K562 (cell line): ENCODE measurements around the gene SLC25A4. TPM values are rescaled to one million over a fixed set of nuclear protein-coding genes. Genes with fewer than 3 reads are reported as not detected.

Source experiments
- AFF4 ChIP-seq: sonication (generic); formaldehyde crosslinking; IDR thresholded peaks from 2 replicates; pipeline ENCODE4 v1.8.0; 2023; ENCODE audit warnings: mild to moderate bottlenecking, missing genetic modification reagents
- BRF1 ChIP-seq: IDR thresholded peaks from 3 replicates; pipeline ENCODE4 v1.6.1; 2011; ENCODE audit warnings: borderline replicate concordance, mild to moderate bottlenecking; ENCODE audit not compliant: insufficient read length; ENCODE audit errors: extremely low read depth
- COPS2 ChIP-seq: fragments of 450-650 bp; conservative IDR thresholded peaks from 2 replicates; pipeline ENCODE4 v1.6.1; 2016; ENCODE audit warnings: mild to moderate bottlenecking, moderate library complexity
- CREB1 ChIP-seq, 2 experiments: sonication (generic) in 1 of 2; formaldehyde crosslinking in 1 of 2; IDR thresholded peaks; 2 replicates each; pipeline versions ENCODE4 v1.6.1 to v1.8.0; 2012 to 2022; ENCODE audit warnings: inconsistent platforms in 1 of 2, mild to moderate bottlenecking in 1 of 2, missing genetic modification reagents in 1 of 2, moderate library complexity in 1 of 2
- CTBP1 ChIP-seq: fragments of 450-650 bp; IDR thresholded peaks from 2 replicates; pipeline ENCODE4 v1.6.1; 2016; ENCODE audit warnings: borderline replicate concordance
- EGR1 ChIP-seq: fragments of 450-650 bp; conservative IDR thresholded peaks from 2 replicates; pipeline ENCODE4 v1.6.1; 2017; ENCODE audit warnings: mild to moderate bottlenecking
- GMEB1 ChIP-seq: fragments of 250-450 bp; sonication (Bioruptor Pico); IDR thresholded peaks from 2 replicates; pipeline ENCODE4 v1.4.0; 2020; ENCODE audit warnings: mild to moderate bottlenecking
- HOXB6 ChIP-seq: fragments of 250-450 bp; sonication (Bioruptor Pico); IDR thresholded peaks from 2 replicates; pipeline ENCODE4 v1.5.1; 2022; ENCODE audit warnings: mild to moderate bottlenecking, borderline replicate concordance
- KDM4B ChIP-seq, 2 experiments: fragments of 450-650 bp in 1 of 2; sonication (generic) in 1 of 2; IDR thresholded peaks; 2 replicates each; pipeline ENCODE4 v1.6.1; 2016 to 2017; ENCODE audit warnings: borderline replicate concordance in 2 of 2, antibody characterized with exemption in 1 of 2, low read depth in 1 of 2, mild to moderate bottlenecking in 1 of 2
- RBFOX2 ChIP-seq: fragments of 200-400 bp; formaldehyde crosslinking; IDR thresholded peaks from 2 replicates; pipeline ENCODE4 v1.6.1; 2017; ENCODE audit warnings: low read depth, mild to moderate bottlenecking, low read length, moderate library complexity
- RCOR1 ChIP-seq, 2 experiments: IDR thresholded peaks; 2 replicates each; pipeline ENCODE4 v1.6.1; 2012; ENCODE audit warnings: low read depth in 2 of 2, low read length in 2 of 2, borderline replicate concordance in 1 of 2, improper control_type of control experiment in 1 of 2
- SMC3 ChIP-seq: conservative IDR thresholded peaks from 2 replicates; pipeline ENCODE4 v1.6.1; 2011; ENCODE audit warnings: low read depth, low read length, improper control_type of control experiment; ENCODE audit not compliant: insufficient read depth
- STAT6 ChIP-seq: sonication (generic); formaldehyde crosslinking; IDR thresholded peaks from 2 replicates; pipeline ENCODE4 v1.8.1; 2023; ENCODE audit warnings: mild to moderate bottlenecking, missing genetic modification reagents
- TARDBP ChIP-seq: fragments of 450-650 bp; IDR thresholded peaks from 2 replicates; pipeline ENCODE4 v1.6.1; 2016
- YY1 ChIP-seq, 3 experiments: IDR thresholded peaks; 2 replicates each; pipeline ENCODE4 v1.6.1; 2011; ENCODE audit warnings: low read length in 2 of 3, mild to moderate bottlenecking in 2 of 3, moderate library complexity in 2 of 3, borderline replicate concordance in 1 of 3, control low read depth in 1 of 3, low read depth in 1 of 3; ENCODE audit not compliant: insufficient read depth in 3 of 3, insufficient replicate concordance in 2 of 3, control insufficient read depth in 1 of 3, insufficient read length in 1 of 3; ENCODE audit errors: extremely low read depth in 1 of 3
- ZFX ChIP-seq: sonication (generic); formaldehyde crosslinking; IDR thresholded peaks from 2 replicates; pipeline ENCODE4 v1.8.0; 2022; ENCODE audit warnings: mild to moderate bottlenecking, missing genetic modification reagents, moderate library complexity
- polyA plus RNA-seq, 8 experiments: library from polyadenylated mRNA; depleted of rRNA in 4 of 8; stranded (reverse) in 5 of 8; unstranded in 3 of 8; fragments of >200 nt; fragmentation: Nextera tagmentation in 2 of 8; fragmentation: Illumina TruSeq in 1 of 8; extraction: Ambion mirVana in 2 of 8; extraction: Trizol in 1 of 8; gene quantifications; 2 replicates each; pipeline versions ENCODE4 v1.2.1 to v1.2.3, GENCODE V29; 2011 to 2014; ENCODE audit warnings: inconsistent platforms in 1 of 8, missing spikeins in 1 of 8
- total RNA-seq, 7 experiments: library from RNA; depleted of rRNA in 6 of 7; stranded (reverse); fragments of >200 nt in 6 of 7; fragmentation: Illumina TruSeq in 2 of 7; extraction: Trizol in 2 of 7; gene quantifications; 2 replicates each; pipeline versions ENCODE4 v1.2.1 to v1.2.3, GENCODE V29; 2011 to 2021; ENCODE audit warnings: low replicate concordance in 1 of 7

SLC25A4 gene
- total and polyA plus RNA-seq, 9 of the 15 experiments (the other 6 are each of a cell fraction or from before 2014, with no cell fraction given) = 8.3 to 28.6 (median 19.5) TPM

GRCh38 chr4:185142912-185143600 lies at the start of gene SLC25A4 (continued):
- TF ChIP-seq BRF1 (no peak), HOXB6 (CRISPR knock-in tag) (no peak), YY1 (IDR thresholded peaks at IDR 0.05; ENCODE audit: borderline replicate concordance in 1 of 3, control insufficient read depth in 1 of 3, extremely low read depth in 1 of 3, insufficient read depth in 3 of 3, insufficient read length in 1 of 3, insufficient replicate concordance in 2 of 3, low read depth in 1 of 3, low read length in 2 of 3) (peak in 1 of 3 experiments; percentile 40), RCOR1 (IDR thresholded peaks at IDR 0.05; ENCODE audit: borderline replicate concordance in 1 of 2, low read depth in 2 of 2, low read length in 2 of 2) (0 out of 4 replicates have a peak, but pooled peaks of 1 of the 2 experiments have one; percentile 31), CREB1 (IDR thresholded peaks at IDR 0.05) (peak; percentile 48), CREB1 (CRISPR knock-in tag; IDR thresholded peaks at IDR 0.05) (no peak; the same call in 1 of the 2 replicates), CTBP1 (peak; percentile 98), RBFOX2 (peak; percentile 100), KDM4B (IDR thresholded peaks at IDR 0.05; ENCODE audit: borderline replicate concordance in 2 of 2, low read depth in 1 of 2) (peak in 1 of 2 experiments; percentile 30; a peak in 1 of 4 replicates), EGR1 (peak; percentile 91), COPS2 (no peak), AFF4 (CRISPR knock-in tag) (0 out of 2 replicates have a peak, but pooled peaks have one; percentile 53), STAT6 (CRISPR knock-in tag) (peak; percentile 93; the same call in 1 of the 2 replicates), SMC3 (0 out of 2 replicates have a peak, but pooled peaks have one; percentile 11), TARDBP (0 out of 2 replicates have a peak, but pooled peaks have one; percentile 21), GMEB1 (CRISPR knock-in tag) (peak; percentile 75), ZFX (CRISPR knock-in tag) (peak; percentile 96)
